Neural crest cell (in vitro differentiated cells): ENCODE data around the gene IGF2BP2. TPM values are rescaled to one million over a fixed set of nuclear protein-coding genes. Genes with fewer than 3 reads are reported as not detected.

Experiments
- DNase-seq: peaks from one replicate; pipeline ENCODE4 v3.0.0; 2021; ENCODE audit warnings: low read depth, mixed read lengths, low spot score
- H3K27ac Mint-ChIP-seq: one replicate; pipeline ENCODE4 v1.8.0; 2021; ENCODE audit warnings: mild to moderate bottlenecking, mixed read lengths; ENCODE audit not compliant: unreplicated experiment
- H3K27me3 Mint-ChIP-seq: 2 replicates; pipeline ENCODE4 v1.8.0; 2021; ENCODE audit warnings: low read depth, mild to moderate bottlenecking, mixed read lengths
- H3K36me3 Mint-ChIP-seq: 2 replicates; pipeline ENCODE4 v1.8.0; 2021; ENCODE audit warnings: low read depth, mild to moderate bottlenecking, mixed read lengths
- H3K4me1 Mint-ChIP-seq: 2 replicates; pipeline ENCODE4 v1.8.0; 2021; ENCODE audit warnings: mixed read lengths
- H3K4me3 Mint-ChIP-seq: one replicate; pipeline ENCODE4 v1.8.0; 2021; ENCODE audit warnings: mild to moderate bottlenecking, mixed read lengths
- H3K9me3 Mint-ChIP-seq: 2 replicates; pipeline ENCODE4 v1.8.0; 2021; ENCODE audit warnings: mixed read lengths
- CTCF ChIP-seq: fragments of 200-600 bp; sonication (generic); conservative IDR thresholded peaks from 2 replicates; pipeline ENCODE4 v1.5.0; 2021; ENCODE audit warnings: antibody characterized with exemption, mild to moderate bottlenecking
- total RNA-seq: library from RNA; stranded (reverse); gene quantifications from 2 replicates; pipeline ENCODE4 v1.2.1, GENCODE V29; 2021

Gene IGF2BP2
- total RNA-seq, 1 donor from 2014 or later, result 141 TPM

GRCh38 chr3:185865247-185865646 lies 40.4 kb upstream of the IGF2BP2 start:
- Mint-ChIP-seq H3K27me3 (peaks cover 2% of the 10 kb centered on the region), H3K36me3 (no peaks in the 10 kb centered on the region), H3K4me1 (peaks cover 7% of the 10 kb centered on the region), H3K4me3 (no peak overlapping the region), H3K9me3 (no peaks in the 10 kb centered on the region), H3K27ac (no peak overlapping the region)
- no peak for TF ChIP-seq CTCF
- no peak for DNase-seq

GRCh38 chr3:185864767-185865166 lies 39.9 kb upstream of the IGF2BP2 start:
- DNase-seq, result no peak
- H3K9me3 Mint-ChIP-seq, result no peaks in the 10 kb centered on the region
- peaks cover 7% of the 10 kb centered on the region for H3K4me1 Mint-ChIP-seq
- H3K4me3 Mint-ChIP-seq, result no peak overlapping the region
- H3K27ac Mint-ChIP-seq, result no peak overlapping the region
- no peak for TF ChIP-seq CTCF
- H3K27me3 Mint-ChIP-seq, result peaks cover 2% of the 10 kb centered on the region
- H3K36me3 Mint-ChIP-seq, result no peaks in the 10 kb centered on the region

- Mint-ChIP-seq H3K36me3 (no peaks in the 10 kb centered on the region), H3K27me3 (no peaks in the 10 kb centered on the region), H3K4me3 (no peak overlapping the region), H3K9me3 (no peaks in the 10 kb centered on the region), H3K4me1 (peaks cover 7% of the 10 kb centered on the region), H3K27ac (no peak overlapping the region)
- TF ChIP-seq CTCF, result no peak
- no peak for DNase-seq
Observed at GRCh38 chr3:185862920-185863319, 38.1 kb upstream of the IGF2BP2 start.

GRCh38 chr3:185859294-185859972 lies 34.6 kb upstream of the IGF2BP2 start:
- Mint-ChIP-seq H3K4me1 (no peaks in the 10 kb centered on the region), H3K4me3 (no peak overlapping the region), H3K9me3 (peaks cover 3% of the 10 kb centered on the region), H3K36me3 (peaks cover 7% of the 10 kb centered on the region), H3K27me3 (no peaks in the 10 kb centered on the region), H3K27ac (no peak overlapping the region)
- DNase-seq, result no peak
- no peak for TF ChIP-seq CTCF

- no peak for DNase-seq
- peaks cover 7% of the 10 kb centered on the region for H3K36me3 Mint-ChIP-seq
- no peaks in the 10 kb centered on the region for H3K27me3 Mint-ChIP-seq
- no peak for TF ChIP-seq CTCF
- H3K4me3 Mint-ChIP-seq, result no peak overlapping the region
- peaks cover 3% of the 10 kb centered on the region for H3K9me3 Mint-ChIP-seq
- no peak overlapping the region for H3K27ac Mint-ChIP-seq
- no peaks in the 10 kb centered on the region for H3K4me1 Mint-ChIP-seq
Observed at GRCh38 chr3:185858502-185859225, 33.8 kb upstream of the IGF2BP2 start.
